Stimulated activated CD4-positive, alpha-beta T cell treated with anti-CD3 and anti-CD28 coated beads, Interleukin-2, amount 100 ng/mL, for 48 hours (primary cell): ENCODE data around the gene DLGAP1.

Experiments
- DNase-seq, 2 donors: peaks; one replicate each; pipeline ENCODE4 v3.0.0-alpha.2; 2020

The DLGAP1 gene

GRCh38 chr18:4144201-4144600 is 310.9 kb downstream of the DLGAP1 start:
- DNase-seq = no peak

DNA sequence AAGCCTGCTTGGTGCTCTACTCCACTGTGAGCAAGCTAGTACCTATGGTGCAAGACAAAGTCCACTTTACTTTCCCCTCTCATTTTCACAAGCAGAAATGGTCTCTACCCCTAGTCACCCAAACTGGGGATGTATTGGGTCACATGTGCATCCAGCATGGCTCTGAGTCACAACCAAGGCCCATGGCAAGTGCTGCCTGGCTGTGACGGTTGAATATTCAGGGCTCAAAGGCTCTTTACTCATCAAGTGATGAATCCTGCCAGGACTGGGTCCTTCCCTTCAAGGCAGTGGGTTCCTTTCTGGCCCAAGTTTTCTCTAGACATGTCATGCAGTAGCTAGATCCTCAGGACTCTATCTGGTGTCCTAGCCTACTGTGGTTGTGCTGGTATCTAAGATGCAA is 311.5 kb downstream of the DLGAP1 start:
- no peak for DNase-seq

DNA sequence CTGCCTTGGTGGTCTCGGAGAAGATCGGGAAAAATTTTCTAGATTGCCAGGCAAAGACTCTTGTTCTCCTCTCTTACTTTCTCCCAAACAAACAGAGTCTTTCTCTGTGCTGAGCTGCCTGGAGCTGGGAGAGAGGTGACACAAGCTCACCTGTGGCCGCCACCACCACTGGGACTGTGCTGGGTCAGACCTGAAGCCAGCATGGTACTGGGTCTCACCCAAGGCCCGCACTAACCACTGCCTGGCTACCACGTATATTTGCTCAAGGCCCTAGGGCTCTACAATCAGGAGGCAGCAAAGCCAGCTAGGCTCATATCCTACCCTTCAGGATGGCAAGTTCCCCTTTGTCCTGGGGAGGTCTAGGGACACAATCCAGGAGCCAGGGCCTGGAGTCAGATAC is 312.2 kb downstream of the DLGAP1 start:
- DNase-seq = no peak

DNA sequence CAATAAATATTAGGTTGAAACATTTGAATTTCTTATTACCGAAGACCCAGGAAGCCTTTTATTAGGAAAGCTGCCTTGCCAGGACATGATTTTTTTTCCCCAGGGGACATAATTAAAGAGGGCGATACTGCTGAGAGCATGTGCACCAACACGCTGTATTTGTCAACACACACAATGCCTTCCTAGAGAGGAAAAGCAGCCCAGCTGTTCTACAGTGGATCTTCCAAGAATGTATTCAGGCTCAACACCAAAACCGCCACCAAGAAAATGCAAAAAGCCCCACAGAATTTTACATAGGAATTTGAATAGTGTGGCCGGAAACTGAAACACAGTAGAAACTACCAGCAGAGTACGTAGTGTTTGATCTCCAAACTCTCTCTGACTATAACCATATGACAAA is 320.4 kb downstream of the DLGAP1 start:
- no peak for DNase-seq

DNA sequence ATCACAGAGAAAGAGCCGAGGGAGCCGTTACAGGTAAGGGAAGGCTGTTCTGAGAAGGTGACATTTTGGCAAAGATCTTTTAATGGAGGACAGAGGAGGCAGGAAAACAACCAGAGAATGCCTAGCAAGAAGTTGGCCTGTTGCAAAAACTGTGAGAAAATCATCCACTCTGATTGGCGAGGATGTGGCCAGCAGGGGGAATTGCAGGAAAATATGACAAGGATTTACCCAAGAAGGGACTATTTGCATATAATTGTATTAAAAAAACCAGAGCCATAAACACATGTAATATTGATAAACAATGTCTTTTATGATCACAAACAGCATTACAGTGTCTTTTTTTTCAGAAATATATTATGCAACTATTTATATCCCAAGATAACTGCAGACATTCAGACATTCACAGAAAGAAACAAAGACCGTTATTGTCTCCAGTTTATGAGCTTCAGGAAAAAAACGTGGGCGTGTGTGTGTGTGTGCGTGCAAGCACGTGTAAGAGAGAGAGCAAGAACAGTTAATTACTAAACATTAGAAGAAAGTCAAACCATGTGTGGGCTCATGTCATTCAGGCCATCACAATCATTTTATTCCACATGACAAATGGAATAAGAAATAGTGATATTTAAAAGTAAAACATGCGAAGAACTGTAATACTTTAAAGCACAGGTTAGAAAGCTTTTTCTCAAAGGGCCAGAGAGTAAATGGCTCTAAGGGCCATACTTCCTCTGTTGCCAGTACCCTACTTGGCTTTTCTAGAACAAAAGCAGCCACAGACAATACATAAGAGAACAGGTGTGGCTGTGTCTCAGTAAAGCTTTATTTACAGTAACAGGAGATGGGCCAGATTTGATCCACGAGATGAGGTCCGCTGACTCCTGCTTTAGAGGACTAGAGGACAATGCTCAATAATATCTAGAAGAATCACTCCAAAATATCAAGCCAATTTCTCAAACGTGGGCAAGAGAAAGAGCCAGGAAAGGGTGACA is 324.1 kb downstream of the DLGAP1 start:
- DNase-seq = no peak

GRCh38 chr18:4126939-4127338 is 328.2 kb downstream of the DLGAP1 start:
- DNase-seq = no peak

DNA sequence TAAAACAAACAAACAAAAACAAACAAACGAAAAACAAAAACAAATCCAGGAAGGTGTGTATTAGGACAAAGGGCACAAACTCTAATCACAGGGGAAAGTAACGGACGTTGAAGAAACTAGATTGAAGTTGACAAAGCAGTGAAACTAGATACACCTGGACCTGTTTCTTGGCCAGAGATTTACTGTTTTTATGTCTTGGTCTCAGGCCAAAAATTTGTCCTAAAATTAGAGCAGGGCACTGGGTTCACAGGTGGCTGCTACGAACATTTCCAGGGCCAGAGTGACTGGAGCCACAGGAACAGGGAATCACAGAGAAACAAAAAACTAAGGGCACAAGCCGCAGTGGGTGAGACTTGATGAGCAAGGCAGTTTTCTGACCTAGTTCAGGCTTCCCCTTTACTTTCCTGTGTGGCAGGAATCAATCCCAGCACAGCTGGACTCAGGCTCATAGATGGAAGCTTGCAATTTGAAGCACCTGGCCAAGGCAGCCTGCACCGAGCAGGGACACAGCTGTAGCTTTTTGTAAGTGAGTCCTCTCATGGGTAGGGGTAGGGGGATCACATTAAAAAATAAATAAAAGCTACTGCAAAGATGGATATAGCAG is 329.4 kb downstream of the DLGAP1 start:
- DNase-seq = no peak

- DNase-seq = no peak
Observed at GRCh38 chr18:4125224-4125623, 329.9 kb downstream of the DLGAP1 start.

- DNase-seq = no peak
Observed at GRCh38 chr18:4119813-4120212, 335.3 kb downstream of the DLGAP1 start.

- no peak for DNase-seq
Observed at GRCh38 chr18:4119127-4119648, 335.9 kb downstream of the DLGAP1 start.

DNA sequence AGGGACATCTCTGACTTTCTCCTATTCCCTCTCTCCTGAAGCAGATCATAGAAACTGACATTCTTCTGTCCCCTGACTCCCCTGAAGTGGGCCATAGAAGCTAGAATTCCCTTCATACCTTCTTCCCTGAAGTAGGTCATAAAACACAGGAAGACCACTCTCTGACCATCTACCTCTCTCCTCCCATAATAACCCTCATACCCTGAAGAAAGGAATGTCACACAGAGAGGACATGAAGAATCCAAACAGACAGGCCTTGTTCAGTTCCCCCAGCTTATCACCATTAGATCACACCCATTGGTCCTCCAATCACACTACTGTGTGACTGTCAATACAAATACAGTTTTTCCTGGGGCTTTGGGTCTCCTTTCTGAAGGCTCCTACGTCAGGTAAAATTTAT is 347.1 kb downstream of the DLGAP1 start:
- DNase-seq = no peak

- DNase-seq = no peak
Observed at GRCh38 chr18:4107049-4107467, 348.0 kb downstream of the DLGAP1 start.

GRCh38 chr18:4106407-4107033 is 348.6 kb downstream of the DLGAP1 start:
- peak; percentile 65 to 70 for DNase-seq

DNA sequence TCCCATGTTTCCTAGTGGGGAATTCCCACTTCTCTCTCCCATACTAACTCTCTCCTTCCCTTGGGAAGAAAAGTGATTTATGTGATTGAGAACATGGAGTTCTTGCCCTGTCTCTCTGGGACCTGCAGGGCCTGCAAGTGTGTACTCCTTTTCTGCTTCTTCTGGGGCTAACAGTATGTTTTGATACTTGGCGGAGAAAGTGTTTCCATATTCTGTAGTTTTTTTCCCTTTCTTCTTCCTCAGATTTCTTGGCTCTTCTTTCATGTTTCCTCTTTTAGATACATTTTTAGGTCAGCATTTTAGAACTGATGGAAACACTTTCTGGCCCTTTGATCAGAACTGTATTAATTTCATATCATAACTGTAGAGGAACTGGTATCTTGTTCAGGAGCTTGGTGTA is 352.2 kb downstream of the DLGAP1 start:
- no peak for DNase-seq

GRCh38 chr18:4101009-4101408 is 354.1 kb downstream of the DLGAP1 start:
- DNase-seq = no peak

- DNase-seq = no peak
Observed at GRCh38 chr18:4096486-4096885, 358.6 kb downstream of the DLGAP1 start.

DNA sequence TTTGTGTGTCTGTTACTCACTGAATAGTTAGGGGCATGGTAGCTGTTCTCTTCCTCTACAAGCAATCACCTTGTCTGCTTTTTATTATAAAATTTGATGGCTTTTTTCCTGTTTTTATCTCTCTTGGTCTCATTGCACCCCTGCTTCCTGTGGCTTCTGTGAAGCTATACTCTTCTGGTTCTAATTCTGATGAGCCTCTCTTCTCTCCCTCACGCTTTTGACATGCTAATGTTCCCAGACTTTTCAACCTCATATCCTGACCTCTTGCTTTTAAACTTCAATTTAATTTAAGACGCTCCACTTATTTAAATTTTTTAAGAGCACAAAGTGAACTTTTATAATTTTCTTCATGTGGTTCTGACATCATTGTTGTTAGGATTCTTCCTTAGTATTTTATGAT is 361.4 kb downstream of the DLGAP1 start:
- DNase-seq = no peak

DNA sequence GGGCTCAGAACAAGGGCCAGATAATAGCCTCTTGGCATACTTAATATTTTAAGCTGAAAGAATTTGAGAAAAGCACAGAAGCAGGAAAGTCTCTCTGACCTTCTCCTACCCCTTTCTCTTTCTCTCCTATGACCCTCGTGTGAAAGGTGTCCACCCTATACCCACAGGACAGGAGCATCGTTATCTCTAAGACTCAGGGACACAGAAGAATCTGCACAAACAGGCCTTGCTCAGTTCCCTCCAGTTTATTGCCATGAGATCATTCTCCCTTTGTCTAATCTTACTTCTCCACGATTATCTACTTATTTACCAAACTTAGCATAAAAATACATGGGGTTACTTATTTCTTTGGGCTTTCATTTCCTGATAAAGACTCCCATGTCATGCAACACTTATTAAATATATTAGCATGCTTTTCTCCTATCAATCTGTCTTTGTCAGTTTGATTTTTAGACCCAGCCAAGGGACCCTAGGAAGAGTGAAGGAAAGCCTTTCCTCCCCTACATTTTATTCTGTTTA is 370.7 kb downstream of the DLGAP1 start:
- DNase-seq = no peak

DNA sequence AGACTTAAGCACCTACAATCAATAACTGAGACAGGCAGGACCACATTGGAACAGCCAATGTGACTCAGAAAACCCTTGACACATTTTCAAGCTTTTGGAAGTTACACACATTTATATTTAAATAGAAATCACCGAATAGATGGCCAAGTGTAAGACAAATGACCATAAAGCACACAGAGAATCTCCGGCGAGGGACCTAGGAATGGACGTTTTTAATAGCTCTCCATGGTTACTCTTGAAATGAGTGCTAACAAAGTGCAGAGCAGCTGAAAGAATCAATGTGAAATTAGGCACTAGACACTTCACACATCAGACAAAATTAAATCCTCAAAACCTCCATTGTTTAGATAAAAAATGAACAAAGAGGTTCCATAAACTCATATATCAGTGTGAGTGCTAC is 376.9 kb downstream of the DLGAP1 start:
- no peak for DNase-seq

DNA sequence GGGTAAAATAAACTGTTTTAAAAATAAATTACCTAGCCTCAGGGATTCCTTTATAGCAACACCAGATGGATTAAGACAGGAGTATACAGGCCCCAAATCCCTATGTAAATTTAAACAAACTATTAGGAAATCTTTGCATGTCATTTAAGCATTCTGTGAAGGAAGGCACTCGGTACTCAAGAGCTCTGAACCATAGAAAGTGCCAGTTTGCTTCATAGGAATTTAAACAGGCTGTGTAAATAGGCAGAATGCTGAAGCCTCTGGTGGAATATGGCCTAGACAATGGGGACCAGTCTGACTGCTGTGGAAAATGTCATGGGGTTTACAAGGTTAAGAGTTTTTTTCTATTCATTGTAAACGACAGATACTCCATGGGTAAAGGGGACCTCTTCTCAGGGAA is 377.4 kb downstream of the DLGAP1 start:
- no peak for DNase-seq

DNA sequence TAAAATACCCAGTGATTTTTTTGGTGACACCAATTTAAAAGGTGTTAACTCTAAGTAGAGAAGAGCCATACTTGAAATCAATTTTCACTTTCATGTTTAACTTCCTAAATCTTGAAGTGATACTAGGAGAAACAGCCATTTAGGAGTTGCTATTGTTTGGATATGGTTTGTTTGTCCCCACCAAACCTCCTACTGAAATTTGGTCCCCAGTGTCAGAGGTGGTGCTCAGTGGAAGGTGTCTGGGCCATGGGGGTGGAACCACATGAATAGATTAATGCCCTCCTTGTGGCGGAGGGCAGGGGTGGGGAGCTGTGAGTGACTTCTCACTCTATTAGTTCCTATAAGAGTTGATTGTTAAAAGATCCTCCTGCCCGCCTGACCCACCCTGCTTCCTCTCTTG is 377.9 kb downstream of the DLGAP1 start:
- no peak for DNase-seq

GRCh38 chr18:4074647-4075046 is 380.5 kb downstream of the DLGAP1 start:
- DNase-seq = no peak

GRCh38 chr18:4069183-4069582 is 385.9 kb downstream of the DLGAP1 start:
- no peak for DNase-seq
